HG03064 (cell line): ENCODE measurements around the gene KCTD5.
A peak's percentile ranks its signal among the peaks of the same experiment; 100 is the strongest.
"Not testable (repeated sequence)": the region's sequence is repeated elsewhere in the genome, so short reads cannot be mapped to it uniquely, and the experiment has no call there.

Source experiments
- ATAC-seq: cut with Tn5 transposase; IDR thresholded peaks from one replicate; pipeline ENCODE4 v1.9.1; 2021; ENCODE audit warnings: low read depth; ENCODE audit not compliant: unreplicated experiment

Gene KCTD5

GRCh38 chr16:2682209-2683021 lies at the start of gene KCTD5:
Gene KCTD5 (plus strand): TSS chr16:2682523. CDS start chr16:2682549, 26 bp downstream.
- ATAC-seq: peak; percentile 51

GRCh38 chr16:2639071-2639721 lies 43.1 kb upstream of the KCTD5 start:
- not testable (repeated sequence) for ATAC-seq

GRCh38 chr16:2639722-2640072 lies 42.6 kb upstream of the KCTD5 start:
- ATAC-seq: not testable (repeated sequence)

GRCh38 chr16:2642561-2642960 lies 39.8 kb upstream of the KCTD5 start:
- not testable (repeated sequence) for ATAC-seq

- ATAC-seq: not testable (repeated sequence)
Observed at GRCh38 chr16:2644754-2645453, 37.4 kb upstream of the KCTD5 start.

GRCh38 chr16:2651268-2651871 lies 31.0 kb upstream of the KCTD5 start:
- ATAC-seq: not testable (repeated sequence)

- not testable (repeated sequence) for ATAC-seq
Observed at GRCh38 chr16:2653915-2654314, 28.4 kb upstream of the KCTD5 start.

- ATAC-seq: not testable (repeated sequence)
Observed at GRCh38 chr16:2654949-2655348, 27.4 kb upstream of the KCTD5 start.

GRCh38 chr16:2656985-2657384 lies 25.3 kb upstream of the KCTD5 start:
- no peak for ATAC-seq

GRCh38 chr16:2657803-2658202 lies 24.5 kb upstream of the KCTD5 start:
- not testable (repeated sequence) for ATAC-seq

GRCh38 chr16:2659560-2659959 lies 22.8 kb upstream of the KCTD5 start:
- ATAC-seq: not testable (repeated sequence)

- ATAC-seq: not testable (repeated sequence)
Observed at GRCh38 chr16:2660014-2660662, 22.2 kb upstream of the KCTD5 start.

- not testable (repeated sequence) for ATAC-seq
Observed at GRCh38 chr16:2660755-2661373, 21.5 kb upstream of the KCTD5 start.

- ATAC-seq: no peak
Observed at GRCh38 chr16:2663553-2664546, 18.5 kb upstream of the KCTD5 start.

GRCh38 chr16:2664574-2664982 lies 17.7 kb upstream of the KCTD5 start:
- ATAC-seq: no peak

GRCh38 chr16:2666671-2667070 lies 15.7 kb upstream of the KCTD5 start:
- ATAC-seq: not testable (repeated sequence)

- ATAC-seq: not testable (repeated sequence)
Observed at GRCh38 chr16:2669587-2669986, 12.7 kb upstream of the KCTD5 start.

- not testable (repeated sequence) for ATAC-seq
Observed at GRCh38 chr16:2670017-2670416, 12.3 kb upstream of the KCTD5 start.

- ATAC-seq: not testable (repeated sequence)
Observed at GRCh38 chr16:2671193-2671592, 11.1 kb upstream of the KCTD5 start.
